UCSD-AML1 (cell line): ENCODE measurements around the gene KRTAP23-1.

Experiments
- DNase-seq: peaks from one replicate; lab custom pipeline; 2025; ENCODE audit not compliant: unreplicated experiment; lab: John Stamatoyannopoulos, UW

KRTAP23-1 gene, protein sequence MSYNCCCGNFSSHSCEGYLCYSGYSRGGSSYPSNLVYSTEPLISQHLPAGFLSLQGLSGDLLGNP

DNA sequence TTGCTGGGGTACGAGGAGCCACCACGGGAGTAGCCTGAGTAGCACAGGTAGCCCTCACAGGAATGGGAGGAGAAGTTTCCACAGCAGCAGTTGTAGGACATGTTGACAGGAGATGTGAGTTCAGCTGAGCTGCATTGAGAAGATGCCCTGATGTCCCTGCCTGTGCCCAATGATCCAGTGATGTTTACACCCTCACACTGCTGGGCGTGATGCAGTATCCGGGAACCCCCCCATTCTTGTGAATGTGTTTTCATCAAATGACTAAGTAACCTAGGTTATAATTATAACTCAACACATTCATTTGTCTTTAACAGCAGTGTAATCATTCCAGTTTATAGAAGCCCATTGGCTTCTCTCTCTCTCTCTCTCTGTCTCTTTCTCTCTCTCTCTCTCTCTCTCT is at the start of gene KRTAP23-1:
KRTAP23-1 (minus strand) TSS at position 101 of the 400 bp plus-strand sequence; CDS start at position 101, 0 bp downstream.
- DNase-seq, result no peak

DNA sequence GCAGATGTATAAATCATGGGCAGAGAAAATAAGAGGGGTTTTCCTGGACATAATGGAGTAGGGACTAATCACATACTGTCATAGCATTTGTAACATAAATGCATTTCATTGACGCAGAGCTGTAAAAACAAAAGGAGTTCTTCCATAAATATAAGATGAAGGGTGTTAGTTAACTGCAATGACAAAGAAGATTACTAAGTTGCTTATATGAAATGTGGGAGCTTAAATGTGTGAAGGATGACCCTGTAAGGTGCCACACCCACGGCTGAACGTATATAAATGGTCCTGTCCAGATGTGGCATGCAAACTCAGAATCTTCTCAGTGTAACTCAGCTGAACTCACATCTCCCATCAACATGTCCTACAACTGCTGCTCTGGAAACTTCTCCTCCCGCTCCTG is 47.3 kb upstream of the KRTAP23-1 start, which contains the start of gene KRTAP13-1:
KRTAP13-1 (plus strand) TSS at position 301 of the 400 bp plus-strand sequence; CDS start at position 357, 56 bp downstream.
- no peak for DNase-seq

DNA sequence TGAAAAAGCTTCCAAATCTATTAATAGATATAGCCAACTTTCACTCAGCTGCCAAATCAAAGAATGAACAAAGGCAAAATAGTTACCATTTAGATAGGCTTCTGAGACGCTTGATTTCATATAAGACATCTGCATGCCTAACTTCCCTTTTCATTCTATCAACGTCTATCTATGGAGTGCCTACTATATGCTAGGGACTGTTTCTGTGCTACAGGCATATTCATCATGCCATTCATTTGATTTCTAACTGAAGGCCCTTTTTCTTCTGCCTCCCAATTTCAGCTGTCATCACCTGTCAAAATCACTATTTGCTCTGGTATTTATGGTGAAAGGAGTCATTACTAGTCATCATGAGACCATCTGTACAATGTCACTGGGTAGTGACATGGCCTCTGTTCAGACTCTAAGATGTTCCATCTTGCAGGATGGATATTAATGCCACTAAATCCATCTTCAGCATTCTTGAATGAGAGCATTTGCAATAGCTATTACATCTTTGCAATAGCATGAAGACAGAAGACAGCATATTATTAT is 43.2 kb upstream of the KRTAP23-1 start:
- no peak for DNase-seq

DNA sequence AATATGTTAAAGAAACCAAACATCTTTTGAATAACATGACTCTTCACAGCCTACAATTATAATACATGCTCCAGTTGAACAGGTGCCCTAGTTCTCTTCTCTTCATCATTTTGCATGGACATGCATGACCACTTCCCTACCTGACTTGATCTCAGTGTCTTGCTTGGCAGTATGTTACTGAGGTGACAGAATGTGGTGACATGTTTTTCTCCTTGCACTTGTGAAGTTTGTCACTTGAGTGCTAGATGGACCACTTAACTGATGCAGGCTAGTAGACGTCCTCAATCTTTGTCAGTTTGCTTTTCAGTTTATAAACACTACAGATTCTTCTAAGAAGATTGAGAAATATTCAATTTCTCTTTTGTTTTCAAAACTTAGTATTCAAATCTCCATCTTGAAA is 33.8 kb upstream of the KRTAP23-1 start:
- no peak for DNase-seq

DNA sequence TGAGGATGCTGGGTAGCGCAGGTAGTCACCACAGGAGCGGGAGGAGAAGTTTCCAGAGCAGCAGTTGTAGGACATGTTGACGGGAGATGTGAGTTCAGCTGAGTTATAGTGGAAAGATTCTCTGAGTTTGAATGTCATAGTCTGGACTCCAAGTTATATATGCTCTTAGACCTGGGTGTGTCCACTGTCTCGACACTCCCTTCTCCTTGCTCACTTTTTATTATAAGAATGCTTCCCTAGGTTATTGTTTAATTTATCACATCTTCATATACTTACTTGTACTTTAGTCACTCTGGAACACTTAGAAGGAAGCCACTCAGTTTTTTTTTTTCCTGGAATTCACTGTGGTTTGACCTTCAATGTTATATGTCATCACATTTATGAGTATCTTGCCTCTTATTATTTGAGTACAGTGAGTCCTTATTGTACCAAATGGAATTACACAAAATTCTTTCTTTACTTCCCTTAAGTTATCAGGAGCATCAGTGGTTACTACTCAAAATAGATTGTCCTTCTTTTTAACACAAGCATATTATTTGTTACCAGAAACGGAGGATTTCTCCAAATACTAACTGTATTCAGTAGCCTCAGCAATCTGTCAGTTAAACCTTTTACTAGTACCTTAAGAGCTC is 23.8 kb upstream of the KRTAP23-1 start, which contains the start of gene KRTAP13-2:
KRTAP13-2 (minus strand) TSS at position 133 of the 632 bp plus-strand sequence; CDS start at position 75, 58 bp downstream.
- DNase-seq, result no peak

DNA sequence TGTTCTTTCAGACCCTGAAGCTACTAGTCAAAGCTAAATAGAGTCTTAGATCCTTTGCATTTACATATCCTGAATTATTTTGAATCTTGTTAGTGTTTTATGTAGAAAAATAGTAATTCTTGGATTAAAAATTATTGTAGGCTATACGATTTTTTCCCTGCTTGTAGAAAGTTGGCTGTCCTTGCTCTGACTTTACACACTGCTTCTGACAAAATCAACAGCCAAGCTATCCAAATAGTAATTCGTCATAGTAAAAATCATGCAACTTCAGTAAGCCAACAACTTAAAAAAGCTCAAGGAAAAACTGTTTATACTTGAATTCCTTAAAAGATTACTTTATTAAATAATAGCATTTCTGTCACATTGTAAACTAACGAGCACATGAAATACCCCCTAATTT is 7.5 kb upstream of the KRTAP23-1 start:
- DNase-seq, result no peak

DNA sequence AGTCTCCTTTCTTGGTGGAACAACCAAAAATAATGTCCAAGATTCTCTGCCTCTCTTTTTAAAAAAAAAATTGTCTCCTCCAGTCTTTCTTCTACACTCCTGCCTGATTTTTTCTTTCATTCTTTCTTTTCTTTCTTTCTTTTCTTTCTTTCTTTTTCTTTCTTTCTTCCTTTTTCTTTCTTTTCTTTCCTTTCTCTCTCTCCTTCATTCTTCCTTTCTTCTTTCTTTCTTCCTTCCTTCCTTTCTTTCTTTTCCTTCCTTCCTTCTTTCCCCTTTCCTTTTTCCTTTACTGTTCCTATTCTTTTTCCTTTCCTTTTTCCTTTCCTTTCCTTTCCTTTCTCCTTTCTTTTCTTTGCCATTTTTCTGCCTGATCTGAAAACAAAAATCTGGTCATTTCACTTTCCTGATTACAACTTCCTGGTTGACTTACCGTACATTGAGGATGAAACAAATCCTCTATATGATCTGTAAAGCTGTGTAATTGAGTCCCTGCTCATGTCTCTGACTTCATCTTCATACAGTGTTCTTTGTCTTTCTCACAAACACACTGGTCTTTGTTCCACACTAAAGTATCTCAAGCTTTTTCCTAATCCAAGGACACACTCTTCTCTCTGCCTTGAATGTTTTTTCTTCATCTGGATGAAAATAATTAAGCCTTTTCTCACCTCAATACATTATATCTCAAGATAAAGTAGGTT is 6.1 kb upstream of the KRTAP23-1 start:
- no peak for DNase-seq

DNA sequence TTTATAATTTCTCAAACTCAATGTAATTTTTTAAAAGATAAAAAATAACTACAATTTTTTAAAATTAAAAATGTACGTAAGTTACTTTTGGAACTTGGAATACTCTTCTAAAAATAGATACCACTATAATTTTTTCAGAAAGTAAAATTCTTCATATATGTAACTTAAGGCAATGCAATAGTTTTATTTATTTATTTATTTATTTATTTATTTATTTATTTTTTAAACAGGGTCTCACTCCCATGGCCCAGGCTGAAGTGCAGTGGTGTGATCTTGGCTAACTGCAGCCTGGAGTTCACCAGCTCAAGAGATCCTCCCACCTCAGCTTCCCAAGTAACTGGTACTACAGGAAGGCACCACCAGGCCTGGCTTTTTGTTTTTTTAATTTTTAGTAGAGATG is 3.1 kb upstream of the KRTAP23-1 start:
- no peak for DNase-seq

DNA sequence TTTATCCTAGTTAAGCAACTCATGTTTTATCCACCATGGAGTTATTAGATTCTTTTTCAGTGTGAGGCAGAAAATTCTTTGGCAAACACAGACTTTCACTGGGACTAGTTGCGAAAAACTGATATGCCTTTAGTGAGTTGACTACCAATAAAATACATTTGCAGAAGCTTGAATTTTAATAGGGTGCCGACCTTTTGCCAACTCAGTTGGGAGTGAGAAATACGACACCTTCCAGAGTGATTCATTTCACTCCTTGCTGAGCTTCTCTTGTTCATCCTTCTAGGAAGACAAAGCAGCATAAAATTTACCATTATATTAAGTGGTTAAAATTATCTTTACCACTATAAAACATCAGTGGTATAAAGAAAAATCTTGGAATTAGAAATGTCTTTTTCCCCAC is 1.2 kb upstream of the KRTAP23-1 start:
- DNase-seq, result no peak

DNA sequence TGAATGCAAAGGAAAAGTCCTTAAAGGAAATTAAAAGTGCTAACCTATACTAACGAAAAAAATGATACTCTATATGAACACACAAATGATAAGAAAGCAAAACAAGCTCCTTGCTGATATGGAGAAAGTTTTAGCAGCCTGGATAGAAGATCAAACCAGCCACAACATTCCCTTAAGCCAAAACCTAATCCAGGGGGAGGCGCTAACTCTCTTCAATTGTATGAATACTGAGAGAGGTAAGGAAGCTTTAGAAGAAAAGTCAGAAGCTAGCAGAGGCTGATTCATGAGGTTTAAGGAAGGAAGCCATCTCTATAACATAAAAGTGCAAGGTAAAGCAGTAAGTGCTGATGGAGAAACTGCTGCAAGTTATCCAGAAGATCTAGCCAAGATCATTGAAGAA is 3.4 kb downstream of the KRTAP23-1 start:
- no peak for DNase-seq

DNA sequence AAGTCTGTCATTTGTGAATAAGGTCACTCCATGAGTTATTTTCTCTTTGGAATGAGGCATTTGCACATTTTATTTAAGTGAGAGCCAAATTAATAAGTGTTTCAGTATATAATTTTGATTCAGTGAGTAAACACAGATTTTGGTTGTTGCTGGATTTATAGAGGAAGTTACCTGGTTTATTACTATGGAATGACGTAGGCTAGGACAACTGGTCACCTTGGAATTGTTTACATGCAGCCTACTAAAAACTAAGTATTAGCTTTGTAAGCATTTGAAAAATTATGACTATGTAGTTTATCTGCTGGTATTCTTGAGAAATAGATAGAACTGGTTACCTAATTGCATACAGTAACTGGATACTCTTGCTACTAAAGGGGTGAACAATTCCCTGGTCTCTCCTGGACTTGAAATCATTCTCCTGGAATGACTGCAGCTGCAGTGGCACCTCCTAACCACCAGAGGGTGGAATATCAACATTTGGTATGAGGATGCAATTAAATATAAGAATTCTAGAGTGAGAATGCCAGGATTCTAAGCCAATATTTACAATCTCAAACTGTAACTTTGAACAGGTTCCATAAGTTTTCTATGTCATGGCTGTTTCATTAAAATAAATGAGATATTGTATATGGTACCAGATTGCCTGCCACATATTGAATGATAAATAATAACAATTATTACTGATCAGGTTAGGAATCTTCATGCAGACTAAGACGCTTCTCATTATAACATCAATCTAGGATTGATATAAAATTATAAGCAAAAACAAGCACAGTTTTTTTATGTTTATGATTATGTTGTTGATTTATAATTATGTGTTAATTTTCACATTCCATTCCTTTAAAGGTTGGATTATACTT is 7.5 kb downstream of the KRTAP23-1 start:
- DNase-seq, result peak; percentile 5

DNA sequence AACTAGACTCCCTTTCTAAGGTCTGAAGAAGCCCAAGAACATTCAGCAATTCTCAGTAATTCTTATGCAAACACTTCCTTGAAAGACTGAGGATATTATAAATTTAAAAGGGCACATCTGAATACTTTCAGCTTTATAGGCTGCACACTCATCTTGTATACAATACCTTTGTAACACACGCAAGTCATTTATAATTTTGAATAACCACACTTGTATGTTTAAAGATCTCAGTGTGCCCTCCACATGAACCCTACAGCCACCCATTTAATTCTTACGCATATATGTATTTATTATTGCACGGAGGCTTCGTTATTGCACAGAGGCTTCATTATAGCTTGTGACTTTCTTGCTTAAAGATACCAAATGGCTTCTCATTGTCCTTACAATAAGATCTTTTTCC is 9.7 kb downstream of the KRTAP23-1 start:
- DNase-seq, result no peak

DNA sequence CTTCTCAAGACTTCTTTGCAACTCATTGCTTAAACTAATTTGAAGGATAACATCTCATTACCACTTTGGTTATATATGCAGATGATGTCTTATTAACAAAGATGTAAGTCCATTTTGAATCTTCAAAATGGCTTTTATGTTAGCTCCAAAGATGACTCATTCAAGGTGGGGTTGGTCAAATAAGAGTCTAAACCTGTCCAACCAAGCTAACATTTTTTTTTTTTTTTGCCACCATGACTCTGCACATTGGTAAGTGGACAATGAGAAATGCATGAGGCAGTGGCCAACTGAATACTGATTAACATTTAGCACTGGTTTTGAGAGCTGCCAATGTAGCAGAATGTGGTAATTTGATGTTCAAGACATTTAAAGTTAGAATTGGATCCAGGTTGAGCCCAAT is 10.6 kb downstream of the KRTAP23-1 start:
- DNase-seq, result no peak

DNA sequence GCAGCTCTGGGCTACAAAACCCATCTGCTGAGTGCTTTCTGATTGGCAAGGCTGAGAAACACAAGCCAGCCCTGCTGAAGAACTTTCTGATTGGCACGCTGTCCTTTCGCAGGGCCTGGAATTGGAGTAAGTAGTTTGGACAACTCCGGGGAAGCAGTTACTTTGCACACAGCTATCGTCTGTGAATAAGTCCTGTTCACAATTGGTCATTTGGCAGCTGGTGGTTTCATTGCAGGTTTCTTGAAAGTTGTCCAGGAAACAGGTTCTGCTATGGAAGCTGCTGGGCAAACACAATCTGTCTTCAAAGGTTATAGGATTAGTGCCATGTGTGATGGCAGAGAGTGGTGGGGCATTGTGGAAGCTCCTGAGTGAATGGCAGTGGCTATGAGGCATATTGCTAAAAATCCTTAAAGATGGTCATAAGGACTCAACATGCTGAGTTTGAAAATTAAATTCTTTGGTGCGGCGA is 11.1 kb downstream of the KRTAP23-1 start, which contains the start of gene KRTAP27-1:
KRTAP27-1 (minus strand) TSS at position 419 of the 469 bp plus-strand sequence; CDS start at position 393, 26 bp downstream.
- DNase-seq, result no peak

DNA sequence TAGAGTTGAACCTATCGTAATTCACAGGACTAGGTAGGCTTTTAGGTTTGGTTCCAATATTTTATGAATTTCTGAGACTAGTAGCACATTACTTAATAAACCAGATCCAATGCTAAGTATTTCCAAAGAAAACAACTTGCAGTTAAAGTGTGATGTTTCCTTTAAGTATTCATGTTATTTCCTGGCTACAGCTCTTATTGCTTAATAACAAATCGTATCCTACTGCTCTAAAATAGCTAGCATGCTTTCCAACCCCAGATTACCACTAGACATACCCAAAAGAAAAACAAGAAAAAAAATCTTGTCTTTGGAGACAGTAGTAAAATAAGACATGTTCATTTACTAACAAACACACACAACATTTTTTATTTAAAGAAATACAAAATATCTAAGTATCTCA is 11.8 kb downstream of the KRTAP23-1 start:
- DNase-seq, result no peak

DNA sequence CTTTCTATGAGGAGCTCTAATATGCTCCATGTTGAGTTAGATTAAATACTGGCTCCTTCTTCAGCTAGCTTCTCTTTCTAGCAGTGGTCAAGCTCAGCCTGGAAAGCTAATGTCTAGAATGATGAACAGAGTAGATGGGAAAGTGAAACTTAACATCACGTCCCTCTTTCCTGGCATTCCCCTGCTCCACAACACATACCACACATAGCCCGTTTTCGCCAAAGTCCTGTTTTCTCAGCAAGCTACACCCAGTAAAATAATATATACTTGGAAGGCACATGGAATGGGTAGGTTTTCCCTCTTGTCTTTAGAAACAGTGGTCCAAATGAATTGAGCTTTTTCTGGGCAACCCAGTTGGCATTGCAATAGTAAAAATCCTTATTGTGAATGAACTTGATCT is 14.7 kb downstream of the KRTAP23-1 start:
- no peak for DNase-seq

DNA sequence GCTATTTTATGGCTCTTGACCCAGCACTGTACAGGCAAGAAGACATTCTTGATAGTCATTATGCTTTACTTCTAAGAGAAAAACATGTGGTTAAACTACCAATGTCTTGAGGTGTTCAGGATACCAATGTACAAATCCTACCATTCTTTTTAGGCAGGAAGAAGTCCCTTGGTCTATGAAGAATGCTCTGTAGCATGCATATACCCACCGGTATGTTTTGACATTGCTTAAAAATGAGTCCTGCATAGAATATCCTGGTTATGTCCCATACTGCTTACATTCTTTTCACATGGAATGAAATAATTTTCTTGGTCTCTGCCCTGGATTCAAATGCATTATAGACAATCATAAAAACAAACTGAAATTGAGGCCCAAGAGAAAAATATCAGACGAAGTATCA is 15.7 kb downstream of the KRTAP23-1 start:
- no peak for DNase-seq

DNA sequence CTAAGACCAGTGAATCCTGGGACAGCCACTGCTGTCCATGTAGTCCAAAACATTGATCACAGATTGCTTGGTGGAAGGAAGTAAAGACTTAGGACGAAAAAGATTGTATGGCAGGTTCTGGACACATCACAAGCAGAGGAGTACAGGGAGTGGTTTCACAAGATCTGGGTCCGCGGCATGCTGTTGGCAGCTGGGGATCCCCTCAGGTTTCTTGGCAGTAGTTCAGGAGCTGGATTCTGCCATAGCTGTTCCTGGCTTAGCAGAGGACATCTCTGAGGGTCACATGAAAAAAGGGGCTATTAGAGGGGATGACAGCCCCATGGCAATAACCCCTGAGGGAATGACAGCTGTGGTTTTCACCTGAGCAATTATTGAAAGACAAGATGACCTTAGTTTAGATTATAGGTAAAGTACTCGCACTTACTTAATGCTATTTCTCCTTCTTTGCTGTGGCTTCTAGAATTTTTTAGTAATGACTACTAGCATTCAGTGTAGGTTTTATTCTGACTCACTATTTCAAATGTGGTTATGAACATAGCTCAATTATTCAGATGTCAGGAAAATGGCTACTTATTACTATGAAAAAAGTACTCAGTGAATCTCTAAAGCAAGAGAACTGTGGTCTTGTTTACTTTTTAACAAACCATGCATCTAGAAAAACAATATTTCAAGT is 19.1 kb downstream of the KRTAP23-1 start:
- DNase-seq, result no peak

DNA sequence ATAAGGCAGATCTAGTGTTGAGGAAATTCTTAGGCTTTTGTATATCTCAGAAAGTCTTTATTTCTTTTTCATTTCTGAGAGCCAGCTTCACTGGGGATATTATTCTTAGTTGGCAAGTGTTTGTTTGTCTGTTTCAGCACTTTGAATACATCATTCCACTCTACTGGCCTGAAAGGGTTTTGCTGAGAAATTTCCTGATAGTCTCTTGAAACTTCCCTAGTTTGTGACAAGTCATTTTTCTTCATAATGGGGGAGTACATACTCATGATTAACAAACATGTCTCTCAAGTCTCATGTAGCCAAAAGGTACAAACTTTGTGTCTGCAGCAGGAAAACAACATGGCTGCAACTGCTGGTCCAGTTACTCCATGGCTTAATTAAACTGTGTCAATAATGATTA is 22.0 kb downstream of the KRTAP23-1 start:
- DNase-seq, result no peak

DNA sequence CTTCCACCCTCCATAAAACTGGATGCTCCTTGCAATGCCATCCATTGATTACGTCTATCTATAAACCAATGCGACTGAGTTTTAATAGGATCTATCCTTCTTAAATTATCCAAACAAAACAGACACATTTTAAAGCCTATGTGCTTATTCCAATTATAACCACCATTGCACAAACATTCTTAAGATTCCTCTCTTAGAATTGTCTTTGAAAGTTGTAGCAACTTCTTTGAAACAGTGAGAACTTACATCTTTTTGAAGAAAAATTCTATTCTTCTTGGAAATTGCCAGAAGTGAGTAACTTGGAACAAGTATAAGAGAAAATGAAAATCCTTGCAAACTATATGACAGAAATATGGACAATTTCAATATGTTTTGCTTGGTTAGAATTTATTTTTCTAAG is 28.2 kb downstream of the KRTAP23-1 start, which contains the start of gene KRTAP26-1:
KRTAP26-1 (minus strand) TSS at position 101 of the 400 bp plus-strand sequence. CDS start 280 bp downstream, outside the sequence.
- no peak for DNase-seq
